Panc1 (cell line): Measurements from ENCODE around the gene SPATA20. TPM values are rescaled to one million over a fixed set of nuclear protein-coding genes. Genes with fewer than 3 reads are reported as not detected.

ENCODE experiments used
- ATAC-seq: fragments of 200-7000 bp; cut with Tn5 transposase; 2 replicates; pipeline ENCODE4 v1.9.1; 2020; ENCODE audit warnings: mild to moderate bottlenecking, moderate library complexity
- BruUV-seq: library from RNA; stranded (reverse); fragments of 400-500 nt; replicated peaks from 2 replicates; lab custom pipeline; 2021; lab: Mats Ljungman, UMichigan
- CTCF ChIA-PET: fragments of 300-600 bp; sonication (Branson Sonifier 250); formaldehyde crosslinking; loops from one replicate; lab custom pipeline; 2022; ENCODE audit warnings: antibody characterized with exemption; lab: Charles Lee
- POLR2A ChIA-PET: fragments of 300-600 bp; sonication (Branson Sonifier 250); formaldehyde crosslinking; loops from one replicate; lab custom pipeline; 2022; ENCODE audit warnings: antibody characterized with exemption; lab: Charles Lee
- DNase-seq: peaks from one replicate; pipeline ENCODE4 v3.0.0-alpha.2; 2010; ENCODE audit warnings: low read depth, low spot score
- H3K27ac ChIP-seq: 2 replicates; pipeline ENCODE4 v1.5.1; 2011; ENCODE audit warnings: mild to moderate bottlenecking, low read length, inconsistent platforms
- H3K27me3 ChIP-seq: fragments of 200-500 bp; sonication (Bioruptor generic); 2 replicates; pipeline ENCODE4 v1.6.0; 2014; ENCODE audit warnings: low read length, inconsistent platforms; ENCODE audit not compliant: control insufficient read depth, insufficient read depth
- H3K36me3 ChIP-seq: fragments of 200-500 bp; sonication (Bioruptor generic); 2 replicates; pipeline ENCODE4 v1.5.1; 2014; ENCODE audit warnings: inconsistent platforms, mild to moderate bottlenecking, low read length, moderate library complexity; ENCODE audit not compliant: control insufficient read depth, insufficient read depth
- H3K4me1 ChIP-seq: 2 replicates; pipeline ENCODE4 v1.5.1; 2011; ENCODE audit warnings: inconsistent platforms, mild to moderate bottlenecking, low read length, moderate library complexity; ENCODE audit not compliant: control insufficient read depth, insufficient read depth
- H3K4me3 ChIP-seq, 2 experiments: 2 replicates each; pipeline ENCODE4 v1.5.1; 2011 to 2012; ENCODE audit warnings: low read depth in 2 of 2, low read length in 2 of 2, mild to moderate bottlenecking in 2 of 2, inconsistent platforms in 1 of 2, moderate library complexity in 1 of 2
- H3K9me3 ChIP-seq: fragments of 200-500 bp; sonication (Bioruptor generic); 2 replicates; pipeline ENCODE4 v1.5.1; 2014; ENCODE audit warnings: low read depth, mild to moderate bottlenecking, inconsistent platforms, low read length, moderate library complexity; ENCODE audit not compliant: control insufficient read depth, insufficient read depth
- CTCF ChIP-seq: fragments of 450-650 bp; IDR thresholded peaks from 2 replicates; pipeline ENCODE4 v1.5.1; 2017; ENCODE audit warnings: mild to moderate bottlenecking
- POLR2AphosphoS5 ChIP-seq: IDR thresholded peaks from 2 replicates; pipeline ENCODE4 v1.6.1; 2012; ENCODE audit warnings: mild to moderate bottlenecking, low read depth, low read length, moderate library complexity
- REST ChIP-seq, 2 experiments: IDR thresholded peaks; 2 replicates each; pipeline ENCODE4 v1.6.1; 2011 to 2012; ENCODE audit warnings: low read depth in 2 of 2, control low read depth in 1 of 2, low read length in 1 of 2, mild to moderate bottlenecking in 1 of 2, moderate library complexity in 1 of 2; ENCODE audit not compliant: insufficient read depth in 1 of 2
- SIN3A ChIP-seq: IDR thresholded peaks from 2 replicates; pipeline ENCODE4 v1.6.1; 2012; ENCODE audit warnings: low read depth, mild to moderate bottlenecking, low read length, moderate library complexity, borderline replicate concordance; ENCODE audit not compliant: insufficient read depth
- TCF7L2 ChIP-seq: IDR thresholded peaks from 2 replicates; pipeline ENCODE4 v1.6.1; 2011; ENCODE audit warnings: mild to moderate bottlenecking, low read depth, low read length, inconsistent platforms
- in situ Hi-C: cut with HindIII; loops from 2 replicates; pipeline ENCODE4 v1.10.0; 2016; ENCODE audit warnings: low sequenced_read_pairs, low pct_unique_long_range_greater_than_20kb
- intact Hi-C: fragments of 100-400 bp; cut with micrococcal nuclease; formaldehyde crosslinking; loops from one replicate; pipeline ENCODE4 v1.10.0; 2022; ENCODE audit not compliant: unreplicated experiment
- total RNA-seq: library from RNA; stranded (reverse); gene quantifications from one replicate; pipeline ENCODE4 v1.2.1, GENCODE V29; 2021; ENCODE audit not compliant: unreplicated experiment

The SPATA20 gene
- total RNA-seq, 1 experiment from 2014 or later: 82.2 TPM

GRCh38 chr17:50560185-50560824, 13.3 kb downstream of the SPATA20 start, which contains the start of gene CACNA1G:
CACNA1G (plus strand) TSS chr17:50560715; CDS start chr17:50561460, 745 bp downstream.
- ATAC-seq (peak; percentile 90), DNase-seq (no peak)
- no peak for TF ChIP-seq CTCF
- no peak for TF ChIP-seq SIN3A
- TF ChIP-seq TCF7L2: no peak
- TF ChIP-seq REST (IDR thresholded peaks at IDR 0.05; ENCODE audit: insufficient read depth in 1 of 2, low read depth in 2 of 2, low read length in 1 of 2): no peak
- no peak for TF ChIP-seq POLR2AphosphoS5
- ChIA-PET CTCF (interaction anchor here (0.6 to 1.4 kb wide), 5 partner anchors 10 to 225 kb away, joined by 3 to 17 read pairs (median 5); no protein-coding TSS in a partner anchor), POLR2A (interaction anchor here (0.7 kb wide), 2 partner anchors 10 to 28 kb away, joined by 3 to 4 read pairs; no protein-coding TSS in a partner anchor)
- in situ Hi-C loops (no loop called here), intact Hi-C loops (no loop called here)
- Histone ChIP-seq H3K36me3 (no peaks in the 10 kb centered on the region), H3K4me1 (peaks cover 27% of the 10 kb centered on the region), H3K4me3 (peak within 1 kb of the TSS; percentile 76 to 90), H3K27me3 (no peaks in the 10 kb centered on the region; the same call in 1 of the 2 replicates), H3K27ac (peak within 1 kb of the TSS; percentile 81), H3K9me3 (no peaks in the 10 kb centered on the region)
- no TSS peak for BruUV-seq

- Histone ChIP-seq H3K36me3 (no peaks in the 10 kb centered on the region), H3K27me3 (no peaks in the 10 kb centered on the region; the same call in 1 of the 2 replicates), H3K9me3 (no peaks in the 10 kb centered on the region), H3K4me3 (peak overlapping the region; percentile 76 to 90), H3K4me1 (peaks cover 27% of the 10 kb centered on the region), H3K27ac (peak overlapping the region; percentile 34; the same call in 1 of the 2 replicates)
- no peak for TF ChIP-seq CTCF
- TF ChIP-seq TCF7L2: no peak
- no peak for TF ChIP-seq POLR2AphosphoS5
- TF ChIP-seq SIN3A: no peak
- TF ChIP-seq REST (IDR thresholded peaks at IDR 0.05; ENCODE audit: insufficient read depth in 1 of 2, low read depth in 2 of 2, low read length in 1 of 2): no peak
- BruUV-seq: no TSS peak
- in situ Hi-C loops (no loop called here), intact Hi-C loops (no loop called here)
- CTCF ChIA-PET: interaction anchor here (0.6 to 1.4 kb wide), 3 partner anchors 65 to 146 kb away, joined by 3 to 5 read pairs (median 4); no protein-coding TSS in a partner anchor
- DNase-seq (no peak), ATAC-seq (no peak)
- POLR2A ChIA-PET: interaction anchor here (0.5 to 0.7 kb wide), 5 partner anchors 11 to 93 kb away, joined by 3 to 4 read pairs (median 3); no protein-coding TSS in a partner anchor
Observed at GRCh38 chr17:50560931-50561745, 14.2 kb downstream of the SPATA20 start.
